ENCODE measurements around the gene DPH2.

The DPH2 gene

GRCh38 chr1:43970502-43970901 is 692 bp downstream of the DPH2 start:
- Histone ChIP-seq H3K27me3 (ENCODE audit: control insufficient read depth, low read length) (no peaks in the 10 kb centered on the region), H3K27ac (ENCODE audit: low read depth, low read length) (no peak overlapping the region), H3K4me3 (ENCODE audit: low read length) (peak overlapping the region; percentile 95), H3K9me3 (ENCODE audit: control insufficient read depth, insufficient read depth, low read length) (no peaks in the 10 kb centered on the region), H3K79me2 (ENCODE audit: control insufficient read depth, low read length) (peaks cover 29% of the 10 kb centered on the region), H3K4me2 (ENCODE audit: low read length) (peak overlapping the region; percentile 89), H3F3A (ENCODE audit: control insufficient read depth, insufficient read depth) (peaks cover 12% of the 10 kb centered on the region; the same call in 1 of the 2 replicates), H3K36me3 (ENCODE audit: control insufficient read depth, low read length) (peaks cover 42% of the 10 kb centered on the region), H3K9me2 (replicated peaks; ENCODE audit: control insufficient read depth, low read length) (no peaks in the 10 kb centered on the region), H4K20me1 (ENCODE audit: control insufficient read depth, insufficient read depth, low read depth, low read length) (no peaks in the 10 kb centered on the region), H3K4me1 (ENCODE audit: control insufficient read depth, low read length) (peaks cover 25% of the 10 kb centered on the region)
- TF ChIP-seq CTCF (IDR thresholded peaks at IDR 0.05; ENCODE audit: low read depth, low read length, poor library complexity, severe bottlenecking) = no peak
- no peak for TF ChIP-seq EZH2phosphoT487 (IDR thresholded peaks at IDR 0.05; ENCODE audit: borderline replicate concordance, low read length)

- H3K9me2 ChIP-seq (replicated peaks; ENCODE audit: control insufficient read depth, low read length) = no peaks in the 10 kb centered on the region
- H3K4me3 ChIP-seq (ENCODE audit: low read length) = peak overlapping the region; percentile 95
- peaks cover 28% of the 10 kb centered on the region for H3K4me1 ChIP-seq (ENCODE audit: control insufficient read depth, low read length)
- TF ChIP-seq EZH2phosphoT487 (IDR thresholded peaks at IDR 0.05; ENCODE audit: borderline replicate concordance, low read length) (no peak), CTCF (IDR thresholded peaks at IDR 0.05; ENCODE audit: low read depth, low read length, poor library complexity, severe bottlenecking) (no peak)
- H3K79me2 ChIP-seq (ENCODE audit: control insufficient read depth, low read length) = peaks cover 33% of the 10 kb centered on the region
- no peaks in the 10 kb centered on the region for H3K27me3 ChIP-seq (ENCODE audit: control insufficient read depth, low read length)
- H3F3A ChIP-seq (ENCODE audit: control insufficient read depth, insufficient read depth) = peaks cover 12% of the 10 kb centered on the region; the same call in 1 of the 2 replicates
- peak overlapping the region; percentile 89 for H3K4me2 ChIP-seq (ENCODE audit: low read length)
- H3K27ac ChIP-seq (ENCODE audit: low read depth, low read length) = no peak overlapping the region
- H3K36me3 ChIP-seq (ENCODE audit: control insufficient read depth, low read length) = peaks cover 45% of the 10 kb centered on the region
- H4K20me1 ChIP-seq (ENCODE audit: control insufficient read depth, insufficient read depth, low read depth, low read length) = peaks cover 3% of the 10 kb centered on the region; the same call in 1 of the 2 replicates
- no peaks in the 10 kb centered on the region for H3K9me3 ChIP-seq (ENCODE audit: control insufficient read depth, insufficient read depth, low read length)
Measured at GRCh38 chr1:43970911-43971310, 1.1 kb downstream of the DPH2 start.

DNA sequence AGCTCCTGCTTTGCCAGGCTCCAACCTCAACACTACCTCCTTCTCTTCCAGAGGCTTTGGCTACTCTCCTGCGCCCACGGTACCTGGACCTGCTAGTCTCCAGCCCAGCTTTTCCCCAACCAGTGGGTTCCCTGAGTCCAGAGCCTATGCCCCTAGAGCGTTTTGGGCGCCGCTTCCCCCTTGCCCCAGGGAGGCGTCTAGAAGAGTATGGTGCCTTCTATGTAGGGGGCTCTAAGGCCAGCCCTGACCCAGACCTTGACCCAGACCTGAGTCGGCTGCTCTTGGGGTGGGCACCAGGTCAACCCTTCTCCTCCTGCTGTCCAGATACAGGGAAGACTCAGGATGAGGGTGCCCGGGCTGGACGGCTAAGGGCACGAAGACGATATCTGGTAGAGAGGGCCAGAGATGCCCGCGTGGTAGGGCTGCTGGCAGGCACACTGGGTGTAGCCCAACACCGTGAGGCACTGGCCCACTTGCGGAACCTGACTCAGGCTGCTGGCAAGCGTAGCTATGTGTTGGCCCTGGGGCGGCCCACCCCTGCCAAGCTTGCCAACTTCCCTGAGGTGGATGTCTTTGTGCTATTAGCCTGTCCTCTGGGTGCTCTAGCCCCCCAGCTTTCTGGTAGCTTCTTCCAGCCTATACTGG is 1.6 kb downstream of the DPH2 start:
- peaks cover 50% of the 10 kb centered on the region for H3K36me3 ChIP-seq (ENCODE audit: control insufficient read depth, low read length)
- no peaks in the 10 kb centered on the region for H3K27me3 ChIP-seq (ENCODE audit: control insufficient read depth, low read length)
- H3K4me2 ChIP-seq (ENCODE audit: low read length) = peak overlapping the region; percentile 89
- H3K9me3 ChIP-seq (ENCODE audit: control insufficient read depth, insufficient read depth, low read length) = no peaks in the 10 kb centered on the region
- peaks cover 38% of the 10 kb centered on the region for H3K79me2 ChIP-seq (ENCODE audit: control insufficient read depth, low read length)
- H3K4me3 ChIP-seq (ENCODE audit: low read length) = peak overlapping the region; percentile 95
- H3K9me2 ChIP-seq (replicated peaks; ENCODE audit: control insufficient read depth, low read length) = no peaks in the 10 kb centered on the region
- TF ChIP-seq CTCF (IDR thresholded peaks at IDR 0.05; ENCODE audit: low read depth, low read length, poor library complexity, severe bottlenecking) = no peak
- no peak for TF ChIP-seq EZH2phosphoT487 (IDR thresholded peaks at IDR 0.05; ENCODE audit: borderline replicate concordance, low read length)
- H3K4me1 ChIP-seq (ENCODE audit: control insufficient read depth, low read length) = peaks cover 33% of the 10 kb centered on the region
- H4K20me1 ChIP-seq (ENCODE audit: control insufficient read depth, insufficient read depth, low read depth, low read length) = peaks cover 8% of the 10 kb centered on the region; the same call in 1 of the 2 replicates
- peaks cover 12% of the 10 kb centered on the region; the same call in 1 of the 2 replicates for H3F3A ChIP-seq (ENCODE audit: control insufficient read depth, insufficient read depth)
- no peak overlapping the region for H3K27ac ChIP-seq (ENCODE audit: low read depth, low read length)
